GM21381 (cell line): ENCODE data around the gene LRP1-AS.

ENCODE experiments used
- ATAC-seq: cut with Tn5 transposase; IDR thresholded peaks from one replicate; pipeline ENCODE4 v1.9.1; 2021; ENCODE audit warnings: mild to moderate bottlenecking, moderate library complexity; ENCODE audit not compliant: unreplicated experiment

The LRP1-AS gene

DNA sequence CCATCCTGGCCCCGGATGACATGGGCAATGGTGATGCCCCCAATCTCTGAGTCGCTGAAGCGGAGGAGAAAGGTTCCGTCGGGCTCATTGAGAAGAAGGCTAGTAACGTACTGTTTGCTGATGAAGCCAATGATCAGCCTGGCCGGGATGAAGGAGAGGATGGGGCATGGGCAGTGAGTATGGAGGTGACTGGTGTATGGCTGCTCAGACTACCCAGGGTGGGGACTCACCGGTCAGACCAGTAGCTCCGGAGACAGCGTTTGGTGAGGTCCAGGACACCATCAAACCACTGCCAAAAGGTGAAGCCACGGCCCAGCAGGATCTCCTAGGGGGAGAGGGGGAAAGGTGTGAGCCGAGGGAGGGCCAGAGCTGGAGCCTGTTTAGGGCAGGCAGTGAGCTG lies 47.7 kb downstream of the LRP1-AS start:
- no peak for ATAC-seq

DNA sequence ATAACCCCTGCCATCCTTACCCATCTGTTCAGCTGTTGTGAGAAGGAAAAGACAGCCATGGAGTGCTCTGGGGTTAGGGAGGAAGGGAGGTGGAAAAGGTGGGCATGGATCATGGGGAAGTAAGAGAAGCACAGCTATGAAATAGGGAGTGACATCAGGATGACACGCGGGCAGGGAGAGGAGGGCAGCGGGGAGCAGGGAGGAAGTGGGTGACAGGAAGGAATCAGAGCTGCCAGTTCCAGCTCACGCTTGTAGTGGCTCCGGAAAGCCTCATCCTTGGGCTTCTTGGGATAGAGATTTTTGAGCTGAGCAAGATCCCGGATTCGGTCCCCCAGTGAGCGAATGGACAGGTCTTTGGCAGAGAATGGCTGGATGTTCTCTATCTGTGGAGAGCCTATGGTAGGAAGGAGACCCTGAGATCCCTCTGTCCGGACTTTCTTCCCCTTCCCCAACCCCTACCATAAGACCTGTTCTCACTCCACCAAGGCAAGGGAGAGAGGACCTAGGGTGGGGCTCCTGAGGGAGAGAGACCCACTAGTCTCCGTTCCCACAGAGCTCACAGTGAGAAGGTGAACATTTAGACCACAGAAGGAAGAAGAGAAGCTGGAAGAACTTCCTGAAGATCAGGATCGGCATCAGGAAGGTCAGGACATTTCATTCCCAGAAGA lies 48.2 kb downstream of the LRP1-AS start:
- ATAC-seq = no peak

DNA sequence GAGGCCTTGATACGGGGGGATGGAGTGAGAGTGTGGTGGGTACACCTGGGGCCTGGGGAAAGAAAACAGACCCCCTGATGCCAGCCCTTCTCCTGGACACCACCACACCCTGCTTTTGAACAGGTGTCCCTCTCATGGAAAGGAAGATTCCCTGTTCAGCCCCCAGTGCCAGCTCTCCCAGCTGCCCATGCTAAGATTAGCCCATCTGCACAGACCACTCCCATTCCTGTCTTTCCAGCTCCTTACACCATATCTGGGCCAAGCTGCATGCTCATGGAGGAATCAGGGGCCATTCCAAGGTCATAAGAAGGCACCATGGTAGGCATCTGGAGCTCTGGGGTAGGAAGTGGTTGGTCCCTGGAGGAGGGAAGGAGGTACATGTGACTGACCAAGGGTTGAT lies 48.9 kb downstream of the LRP1-AS start:
- ATAC-seq = no peak

DNA sequence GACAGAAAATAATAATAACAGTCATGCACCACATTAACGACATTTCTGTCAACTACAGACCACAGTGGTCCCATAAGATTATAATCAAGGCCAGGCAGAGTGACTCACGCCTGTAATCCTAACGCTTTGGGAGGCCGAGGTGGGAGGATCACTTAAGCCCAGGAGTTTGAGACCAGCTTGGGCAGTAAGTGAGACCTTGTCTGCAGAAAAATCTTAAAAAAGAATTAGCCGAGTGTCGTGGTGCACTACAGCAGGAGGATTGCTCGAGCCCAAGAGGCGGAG lies 49.9 kb downstream of the LRP1-AS start:
- ATAC-seq = no peak

DNA sequence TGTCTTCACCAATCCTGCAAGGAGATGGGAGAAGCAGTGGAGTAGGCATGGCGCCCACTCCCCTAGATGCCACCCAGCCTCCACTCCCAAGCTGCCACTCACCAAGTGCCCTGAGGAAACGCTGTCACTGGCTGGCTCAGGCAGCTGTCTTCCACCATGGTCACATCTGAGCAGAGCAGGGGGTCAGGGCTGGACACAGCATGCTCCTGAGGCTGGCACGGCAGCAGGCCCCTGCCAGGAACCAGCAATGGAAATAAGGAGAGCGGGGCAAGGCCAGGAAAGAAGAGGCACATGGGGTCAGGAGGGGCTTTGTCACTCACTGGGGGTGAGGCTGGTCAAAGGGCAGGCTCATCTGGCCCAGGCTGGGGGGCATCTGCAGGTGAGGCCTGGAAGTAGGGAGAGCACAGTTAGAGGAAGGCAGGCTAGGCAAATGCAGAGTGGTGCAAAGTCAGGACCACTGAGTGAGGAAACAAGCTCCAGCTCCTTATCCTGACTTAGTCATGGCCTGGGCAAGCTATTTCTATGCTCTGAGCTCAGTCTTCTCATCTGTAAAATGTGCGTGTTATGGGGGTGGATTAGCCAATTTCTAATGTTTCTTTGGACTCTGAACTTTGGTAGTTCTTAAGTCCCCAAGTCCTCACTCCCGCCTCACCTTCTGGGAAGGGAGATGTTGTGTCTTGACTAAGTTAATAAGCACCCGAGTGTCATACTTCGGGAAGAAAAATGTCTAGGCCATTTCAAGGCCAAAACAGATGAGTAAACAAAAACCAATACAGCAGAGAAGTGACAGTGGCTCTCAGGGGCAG lies 50.5 kb downstream of the LRP1-AS start:
- no peak for ATAC-seq

DNA sequence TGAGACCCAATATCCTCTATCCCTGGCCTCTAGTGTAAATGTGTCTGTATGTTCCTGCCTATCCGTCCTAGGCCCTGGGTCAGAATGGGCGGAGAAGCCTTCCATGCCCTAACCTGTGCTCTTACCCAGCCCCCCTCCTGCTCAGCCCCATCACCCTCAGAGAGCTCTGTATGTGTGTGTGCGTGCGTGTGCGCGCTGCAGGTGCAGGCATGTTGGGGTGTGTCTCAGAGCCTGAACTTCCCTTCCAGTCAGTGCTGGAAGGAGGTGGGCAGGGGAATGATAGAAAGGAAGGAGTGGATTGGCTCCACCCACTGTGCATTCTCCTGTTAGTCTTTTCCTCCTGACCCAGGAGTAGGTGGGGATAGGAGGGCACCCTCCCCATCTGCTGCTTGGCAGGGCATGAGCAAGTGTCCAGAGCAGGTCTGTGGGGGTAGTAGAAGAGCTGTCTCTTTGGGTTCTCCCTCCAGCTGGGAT lies 51.3 kb downstream of the LRP1-AS start:
- no peak for ATAC-seq

DNA sequence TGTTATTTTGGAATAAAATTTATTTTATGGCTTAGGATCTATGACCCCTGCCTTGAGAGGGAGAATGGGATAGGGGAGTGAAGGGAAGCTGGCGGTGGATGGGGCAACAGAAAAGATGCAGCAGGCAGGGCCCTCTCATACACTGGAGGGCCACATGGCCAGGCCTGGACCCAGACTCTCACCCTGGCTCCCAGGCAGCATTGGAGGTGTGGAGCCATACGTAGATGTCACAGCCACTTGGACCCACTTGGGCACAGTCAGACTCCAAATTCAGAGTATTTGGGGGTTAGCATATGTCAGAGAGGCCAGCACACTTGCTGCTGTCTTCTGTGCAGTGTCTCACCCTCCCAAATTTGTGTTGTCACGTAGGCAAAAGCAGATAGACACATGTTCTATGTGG lies 52.0 kb downstream of the LRP1-AS start:
- no peak for ATAC-seq
